GM12892 (cell line): ENCODE measurements around the gene AHDC1.

Experiments
- POLR2A ChIP-seq: IDR thresholded peaks from 2 replicates; pipeline ENCODE4 v1.6.1; 2011; ENCODE audit warnings: low read depth, low read length, control low read depth
- POLR2AphosphoS5 ChIP-seq: IDR thresholded peaks from 2 replicates; pipeline ENCODE4 v1.6.1; 2011; ENCODE audit warnings: low read depth, low read length, control low read depth

GRCh38 chr1:27559466-27560030 lies 44.4 kb downstream of the AHDC1 start:
- TF ChIP-seq POLR2AphosphoS5 (no peak), POLR2A (no peak)
